T47D (cell line): ENCODE measurements around the gene IL10.

Experiments
- DNase-seq, 2 experiments: peaks; one replicate each; pipeline versions ENCODE4 v3.0.0 to v3.0.0-alpha.2; 2011 to 2012; ENCODE audit warnings: low read depth in 1 of 2, low spot score in 1 of 2
- JUND ChIP-seq: IDR thresholded peaks from 2 replicates; pipeline ENCODE4 v1.6.1; 2012; ENCODE audit warnings: low read depth
- in situ Hi-C: cut with HindIII; loops from 2 replicates; pipeline ENCODE4 v1.10.0; 2016; ENCODE audit warnings: low sequenced_read_pairs, low pct_unique_long_range_greater_than_20kb

IL10 gene

DNA sequence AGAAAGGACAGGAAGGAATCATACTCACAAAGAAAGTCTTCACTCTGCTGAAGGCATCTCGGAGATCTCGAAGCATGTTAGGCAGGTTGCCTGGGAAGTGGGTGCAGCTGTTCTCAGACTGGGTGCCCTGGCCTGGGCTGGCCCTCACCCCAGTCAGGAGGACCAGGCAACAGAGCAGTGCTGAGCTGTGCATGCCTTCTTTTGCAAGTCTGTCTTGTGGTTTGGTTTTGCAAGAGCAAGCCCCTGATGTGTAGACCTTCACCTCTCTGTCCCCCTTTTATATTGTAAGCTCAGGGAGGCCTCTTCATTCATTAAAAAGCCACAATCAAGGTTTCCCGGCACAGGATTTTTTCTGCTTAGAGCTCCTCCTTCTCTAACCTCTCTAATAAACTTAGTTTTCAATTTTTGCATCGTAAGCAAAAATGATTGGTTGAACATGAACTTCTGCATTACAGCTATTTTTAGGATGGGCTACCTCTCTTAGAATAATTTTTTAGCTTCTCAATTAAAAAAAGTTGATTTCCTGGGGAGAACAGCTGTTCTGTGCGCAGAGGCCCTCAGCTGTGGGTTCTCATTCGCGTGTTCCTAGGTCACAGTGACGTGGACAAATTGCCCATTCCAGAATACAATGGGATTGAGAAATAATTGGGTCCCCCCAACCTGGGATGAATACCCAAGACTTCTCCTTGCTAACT, at the start of gene IL10:
Gene IL10, minus strand, starts transcription at position 252 of the 695 bp plus-strand sequence. Its CDS starts 59 bp downstream, at position 193.
- no peak for DNase-seq
- TF ChIP-seq JUND, result no peak
- in situ Hi-C loops, result no loop called here

DNA sequence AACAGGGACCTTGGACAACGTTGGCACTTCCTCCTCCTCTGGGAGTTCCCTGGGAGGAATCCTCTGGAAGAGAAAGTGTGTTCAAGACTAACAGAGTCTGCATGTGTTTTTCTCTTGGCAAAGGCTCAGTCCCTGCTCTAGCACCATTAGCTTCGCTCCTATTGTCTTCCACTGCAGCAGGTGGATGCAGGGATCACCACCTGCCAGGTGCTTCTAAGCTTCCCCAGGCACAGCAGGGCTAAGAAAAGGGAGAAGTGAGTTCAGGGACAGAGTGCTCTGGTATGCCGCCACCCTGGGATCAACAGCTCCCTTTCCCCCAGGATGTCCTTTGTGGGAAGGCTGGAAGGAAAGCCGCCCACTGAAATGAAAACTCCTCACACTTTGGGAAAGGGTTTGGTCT, 49.2 kb upstream of the IL10 start:
- DNase-seq, result no peak
- no peak for TF ChIP-seq JUND
- in situ Hi-C loops, result no loop called here

DNA sequence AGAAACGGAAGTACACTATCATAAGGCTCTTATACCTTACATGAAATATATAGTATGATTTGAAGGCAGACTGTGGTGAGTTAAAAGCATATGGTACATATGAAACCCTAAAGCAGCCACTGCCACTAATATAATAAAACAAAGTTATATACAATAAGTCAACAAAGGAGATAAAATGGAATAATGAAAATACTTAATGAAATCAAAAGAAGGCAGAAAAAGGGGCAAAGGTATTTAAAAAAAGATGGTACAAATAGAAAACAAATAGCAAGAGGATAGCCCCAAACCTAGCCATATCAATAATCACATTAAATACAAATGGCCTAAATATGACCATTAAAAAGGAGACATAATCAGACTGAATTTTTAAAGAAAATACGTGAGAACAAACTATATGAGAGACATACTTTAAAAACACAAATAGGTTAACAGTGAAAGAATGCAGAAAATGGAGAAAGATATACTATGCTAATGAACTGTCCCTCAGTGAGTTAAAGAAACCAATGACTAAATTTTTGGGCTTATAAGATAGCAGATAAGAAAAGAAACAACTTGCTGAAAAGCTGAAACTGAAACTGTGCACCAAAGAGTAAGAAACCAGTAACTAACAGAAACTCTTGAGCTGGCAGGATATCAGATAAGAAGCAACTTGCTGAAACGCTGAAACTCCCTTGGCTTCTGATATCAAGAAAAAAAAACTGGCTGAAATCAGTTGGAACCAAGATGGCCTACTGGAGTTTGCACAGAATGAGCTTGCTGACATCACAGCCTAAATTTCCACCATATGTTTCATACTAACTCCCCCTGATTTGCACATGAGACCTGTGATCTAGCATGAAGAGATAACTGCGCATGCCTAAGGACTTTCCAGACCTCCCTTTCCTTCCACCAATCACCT, 44.3 kb upstream of the IL10 start:
- DNase-seq, result no peak
- no peak for TF ChIP-seq JUND
- in situ Hi-C loops, result no loop called here

DNA sequence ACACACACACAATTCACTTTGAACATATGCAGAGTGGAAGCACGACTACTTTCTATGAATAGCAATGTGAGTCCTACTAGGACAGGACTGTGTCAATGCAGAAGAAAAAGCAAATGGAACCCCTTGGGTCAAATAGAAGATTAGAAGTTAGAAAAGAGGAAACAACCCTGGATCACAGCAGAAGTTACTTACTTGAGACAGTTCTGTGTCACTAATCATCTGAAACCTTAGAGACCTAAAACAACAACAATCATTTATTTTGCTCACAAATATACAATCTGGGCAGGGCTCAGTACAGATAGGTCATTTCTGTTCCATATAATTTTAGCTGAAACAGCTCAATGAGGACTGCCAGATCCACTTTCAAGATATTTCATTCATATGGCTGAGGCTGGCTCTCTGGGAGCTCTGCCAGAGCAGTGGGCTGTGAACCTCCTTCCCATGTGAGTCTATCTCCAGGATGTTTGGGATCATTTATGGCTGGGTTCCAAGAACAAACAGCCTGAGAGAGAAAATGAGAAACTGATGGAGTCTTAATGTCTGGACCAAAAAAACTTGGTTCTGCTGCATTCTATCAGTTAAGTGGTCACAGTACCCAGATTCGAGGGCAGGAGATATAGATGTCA, 42.5 kb upstream of the IL10 start:
- in situ Hi-C loops, result no loop called here

DNA sequence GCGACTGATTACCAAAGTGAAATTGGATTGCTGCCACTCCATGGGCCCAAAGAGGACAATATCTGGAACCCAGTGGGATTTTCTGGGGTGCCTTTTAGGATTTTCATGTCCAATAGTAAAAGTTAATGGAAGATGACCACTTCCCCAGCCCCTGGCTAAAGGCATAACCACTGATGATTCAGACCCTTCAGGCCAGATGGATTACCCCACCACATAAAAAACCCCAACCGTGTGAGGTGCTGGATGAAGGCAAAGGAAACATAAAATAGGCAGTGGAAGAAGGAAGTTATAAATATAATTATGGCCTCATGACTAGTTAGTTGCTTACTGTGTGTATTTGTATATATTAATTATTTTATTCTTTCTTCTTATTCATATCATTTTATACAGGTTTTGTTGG, 40.2 kb upstream of the IL10 start:
- in situ Hi-C loops, result no loop called here
- no peak for TF ChIP-seq JUND
- DNase-seq, result no peak

More for the DNA sequence above, 42.5 kb upstream of the IL10 start:
- DNase-seq, result no peak
- no peak for TF ChIP-seq JUND

DNA sequence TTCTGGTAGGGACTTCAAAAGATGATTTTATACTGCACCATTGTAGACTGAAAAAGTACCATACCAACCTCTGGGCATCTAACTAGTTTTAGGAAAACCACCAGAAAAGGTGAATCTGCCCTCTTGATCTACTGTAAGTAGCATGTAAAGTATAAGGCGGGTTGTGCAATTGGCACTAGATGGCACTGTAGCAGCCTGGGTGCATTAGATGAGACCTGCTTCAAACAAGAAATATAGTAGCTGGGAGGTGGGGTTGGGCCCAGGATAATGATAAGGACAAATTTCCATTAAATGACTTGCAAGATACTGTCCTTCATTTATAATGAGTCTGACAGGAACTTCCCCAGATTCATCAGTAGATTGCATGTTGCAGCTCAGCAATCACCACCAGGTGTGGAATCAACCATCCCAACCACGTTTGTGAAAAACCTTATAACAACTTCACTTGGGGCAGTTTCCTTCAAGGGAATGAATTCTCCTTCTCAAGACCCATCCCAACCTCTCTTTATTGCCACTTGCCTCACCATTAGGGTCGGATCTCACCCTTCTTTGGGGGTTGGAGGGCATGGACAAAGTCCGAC, 37.3 kb upstream of the IL10 start:
- in situ Hi-C loops, result no loop called here
- no peak for TF ChIP-seq JUND
- DNase-seq, result peak; percentile 31 to 74

DNA sequence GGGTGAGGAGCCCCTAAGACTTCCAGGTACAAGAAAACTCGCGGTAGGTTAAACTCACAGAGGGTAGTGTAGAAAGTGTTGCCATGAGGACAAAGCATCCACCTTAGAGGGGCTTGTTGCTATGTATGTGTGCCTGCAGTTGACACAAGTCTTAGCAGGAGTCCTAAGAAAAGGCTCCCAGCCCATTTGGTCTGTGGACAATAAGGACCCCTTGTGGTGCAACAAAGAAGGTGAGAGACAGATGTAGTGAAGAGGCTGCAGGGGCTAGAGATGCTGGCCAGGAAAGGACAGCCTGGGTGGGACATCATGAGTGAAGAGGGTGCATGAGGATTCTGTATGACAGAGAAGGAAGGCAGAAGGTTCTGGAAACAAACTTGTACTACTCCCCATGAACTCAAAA, 36.3 kb upstream of the IL10 start:
- in situ Hi-C loops, result no loop called here
- peak; percentile 26 to 70 for DNase-seq
- TF ChIP-seq JUND, result no peak

DNA sequence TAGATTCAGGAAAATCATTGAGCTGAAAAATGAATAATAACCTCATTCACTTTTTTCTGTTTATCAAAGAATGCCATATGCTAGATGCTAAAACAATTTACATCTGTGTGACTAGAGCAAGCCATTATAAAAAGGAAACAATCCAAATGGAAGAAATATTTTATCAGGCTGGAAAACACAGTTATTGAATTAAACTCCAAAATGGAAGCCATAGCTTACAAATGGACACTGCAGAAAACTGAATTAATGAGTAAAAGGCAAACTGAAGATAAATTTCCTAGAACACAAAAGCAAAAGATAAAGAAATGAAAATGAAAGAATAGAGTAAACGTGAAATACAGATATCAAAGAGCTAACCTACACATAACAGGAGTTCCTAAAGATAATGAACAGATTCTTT, 33.1 kb upstream of the IL10 start:
- no peak for TF ChIP-seq JUND
- DNase-seq, result no peak
- in situ Hi-C loops, result no loop called here

DNA sequence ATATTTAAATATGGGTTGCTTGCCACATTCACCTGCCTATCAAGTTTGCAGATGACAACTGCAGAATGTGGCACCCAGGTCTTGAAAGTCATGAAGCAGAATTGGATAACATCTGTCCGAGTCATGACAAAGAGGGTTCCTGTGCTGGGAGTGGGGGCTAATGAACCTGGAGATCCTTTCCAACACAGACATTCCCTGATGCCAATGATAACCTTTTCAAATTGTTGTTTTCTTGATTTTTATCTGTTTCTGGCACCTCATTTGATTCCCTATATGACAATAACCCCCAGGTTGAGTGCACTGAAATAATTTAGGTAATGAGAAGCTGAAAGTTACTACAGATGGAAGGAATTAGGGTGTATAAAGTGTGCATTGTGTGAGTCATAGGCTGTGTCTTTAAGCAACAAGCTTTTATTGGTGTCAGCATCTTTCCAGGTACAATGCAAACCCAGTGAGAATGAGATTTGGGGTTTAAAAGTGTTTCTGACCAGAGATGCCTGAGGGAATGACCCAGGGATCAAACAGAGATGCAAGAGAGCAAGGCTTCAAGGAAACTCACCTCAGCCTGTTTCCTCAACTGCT, 32.0 kb upstream of the IL10 start:
- no peak for TF ChIP-seq JUND
- in situ Hi-C loops, result no loop called here
- no peak for DNase-seq

DNA sequence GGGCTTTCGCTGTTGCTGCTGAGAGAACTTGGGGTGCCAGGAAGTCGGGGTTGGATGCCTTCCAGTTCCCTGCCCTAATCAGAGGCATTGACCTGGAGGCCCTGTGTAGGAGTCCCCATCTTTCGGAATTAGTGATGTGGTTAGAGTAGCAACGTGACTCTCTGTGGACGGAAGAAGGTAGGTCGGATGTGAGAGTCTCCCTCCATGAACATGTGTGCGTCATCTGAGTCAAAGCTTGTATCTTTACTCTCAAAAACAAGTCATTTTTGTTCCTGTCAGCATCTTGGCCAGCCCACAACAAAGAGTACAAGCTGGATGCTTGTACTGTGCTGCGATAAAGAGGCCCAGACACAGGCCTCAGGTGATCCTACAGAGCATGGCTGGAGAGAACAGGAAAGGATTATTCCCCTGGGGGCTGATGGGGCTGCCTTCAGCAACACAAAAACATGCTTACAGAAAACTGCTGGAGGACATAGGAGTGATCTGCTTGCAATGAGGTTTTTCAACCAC, 31.0 kb upstream of the IL10 start:
- in situ Hi-C loops, result no loop called here
- DNase-seq, result no peak
- no peak for TF ChIP-seq JUND

DNA sequence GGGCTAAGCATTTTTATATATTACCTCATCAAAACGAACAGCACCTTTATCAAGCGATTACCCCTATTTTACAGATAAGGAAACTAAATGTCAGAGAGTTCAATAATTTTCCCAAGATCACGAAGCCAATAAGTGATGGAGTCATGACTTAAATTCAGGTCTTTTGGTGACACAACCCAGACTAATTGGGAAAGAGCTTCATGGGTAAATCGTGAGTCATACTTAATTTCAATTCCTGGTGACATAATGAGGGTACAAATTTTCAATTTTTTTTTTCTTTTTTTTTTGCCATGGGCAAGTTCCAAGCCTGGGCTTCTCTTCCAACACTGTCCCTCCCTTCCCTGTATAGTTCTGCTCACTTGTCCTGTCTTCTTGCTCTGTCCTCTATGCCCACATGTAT, 30.1 kb upstream of the IL10 start:
- in situ Hi-C loops, result no loop called here
- no peak for TF ChIP-seq JUND
- no peak for DNase-seq

DNA sequence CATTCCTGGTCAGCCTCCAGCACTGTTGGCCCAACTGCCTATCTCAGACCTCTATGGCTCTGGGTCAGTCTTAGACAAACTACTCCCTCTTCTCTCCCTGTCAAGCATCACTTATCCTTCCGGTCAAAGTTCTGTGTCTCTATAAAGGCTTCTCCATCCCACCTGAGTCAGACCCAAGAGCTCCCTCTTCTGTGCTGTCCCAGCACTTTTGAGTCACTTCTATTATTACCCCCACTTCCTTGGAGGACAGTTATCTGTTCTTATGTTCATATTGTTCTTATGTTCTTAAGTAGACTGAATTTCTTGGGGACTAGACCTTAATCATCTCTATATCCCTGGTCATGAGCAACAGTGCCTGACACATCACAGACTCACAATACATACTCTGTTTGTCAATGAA, 29.2 kb upstream of the IL10 start:
- no peak for TF ChIP-seq JUND
- DNase-seq, result peak in 1 of 2 experiments; percentile 35
- in situ Hi-C loops, result no loop called here

DNA sequence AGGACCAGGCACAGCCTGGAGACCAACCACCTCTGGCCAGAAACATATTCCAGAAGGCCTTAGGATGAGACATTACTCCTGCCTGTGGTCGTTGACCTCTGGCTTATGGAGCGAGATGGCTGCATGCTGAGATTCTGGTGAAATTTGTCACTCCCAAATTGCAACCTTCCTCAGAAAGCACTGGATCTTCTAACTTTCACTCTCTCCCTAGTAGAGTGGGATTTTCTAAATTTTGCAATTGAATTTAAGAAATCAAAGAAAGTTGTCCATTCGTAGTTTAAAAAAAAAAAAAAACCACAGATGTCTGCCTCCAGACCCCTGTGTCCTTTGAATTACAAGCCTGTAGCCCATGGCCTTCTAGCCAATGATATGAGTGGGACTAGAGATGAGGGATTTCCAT, 28.6 kb upstream of the IL10 start:
- no peak for DNase-seq
- no peak for TF ChIP-seq JUND
- in situ Hi-C loops, result no loop called here
